Head of caudate nucleus (tissue), 42 donors: ENCODE measurements around the gene SCN9A.
"Not testable (repeated sequence)": the region's sequence is repeated elsewhere in the genome, so short reads cannot be mapped to it uniquely, and the experiment has no call there.

Experiments
- DNase-seq, 42 donors: peaks; one replicate each; pipeline versions ENCODE4 v3.0.0 to v3.0.0-alpha.2; 2020 to 2021; ENCODE audit warnings: mixed read lengths in 7 of 42
- intact Hi-C: fragments of 100-400 bp; cut with DNase I; formaldehyde crosslinking; loops from one replicate; pipeline ENCODE4 v1.15.0; 2022

Gene SCN9A

DNA sequence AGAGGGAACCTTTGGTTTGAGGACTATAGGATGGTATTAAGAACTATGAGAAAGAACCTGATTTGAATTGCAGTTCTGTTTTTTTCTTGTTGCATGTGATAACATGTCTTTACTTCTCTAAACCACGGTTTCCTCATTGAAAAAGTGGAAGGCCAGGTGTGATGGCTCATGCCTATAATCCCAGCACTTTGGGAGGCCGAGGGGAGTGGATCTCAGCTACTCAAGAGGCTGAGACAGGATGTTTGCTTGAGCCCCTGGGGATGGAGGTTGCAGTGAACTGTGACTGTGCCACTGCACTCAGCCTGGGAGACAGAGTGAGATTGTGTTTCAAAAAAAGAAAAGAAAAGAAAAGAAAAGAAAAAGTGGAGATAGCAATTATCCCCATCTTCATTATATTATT lies 32.3 kb downstream of the SCN9A start:
- intact Hi-C loops = no loop called here
- no peak for DNase-seq

DNA sequence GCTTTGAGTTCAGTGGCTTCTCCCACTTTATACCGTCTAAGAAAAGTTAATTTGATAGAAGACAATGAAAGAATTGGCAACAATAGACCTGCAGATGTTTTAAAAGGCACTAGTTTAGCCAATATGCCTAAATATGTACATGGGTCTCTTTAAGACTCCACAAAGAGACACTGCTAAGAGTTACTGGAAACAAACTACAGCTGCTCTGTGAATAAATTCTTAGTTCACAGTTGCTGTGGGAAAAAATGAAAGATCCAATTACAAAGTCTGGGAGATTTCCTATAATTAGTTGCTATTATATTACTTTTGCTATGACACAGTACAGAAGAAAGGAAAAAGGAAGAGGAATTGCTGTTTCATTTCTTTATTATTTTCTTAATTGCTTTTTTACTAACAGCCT lies 34.3 kb downstream of the SCN9A start:
- intact Hi-C loops = no loop called here

DNA sequence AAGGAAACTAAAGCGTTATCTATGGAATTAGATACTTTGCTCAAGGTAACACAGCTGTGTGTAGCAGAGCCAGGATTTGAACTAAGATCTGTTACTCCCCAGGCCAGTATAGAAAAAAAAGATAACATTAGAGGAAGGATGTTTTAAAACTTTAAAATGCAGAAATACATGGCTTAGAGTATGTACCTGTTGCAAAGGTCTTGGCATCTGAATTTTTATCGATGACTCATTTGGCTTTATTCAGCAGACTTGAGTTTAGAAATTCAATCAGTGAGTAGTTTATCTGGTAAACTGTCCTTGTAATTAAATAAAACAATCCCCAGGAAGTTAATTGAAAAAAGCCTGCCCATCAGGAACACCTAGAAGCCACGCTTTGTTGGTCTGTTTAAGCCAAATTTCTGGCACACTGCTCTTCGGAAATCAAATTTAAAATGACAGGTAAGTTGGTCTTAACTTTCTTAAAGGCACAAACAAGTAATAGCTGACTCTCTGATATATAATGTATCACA lies 36.9 kb downstream of the SCN9A start:
- intact Hi-C loops = no loop called here
- no peak for DNase-seq

More for the DNA sequence above, 34.3 kb downstream of the SCN9A start:
- no peak for DNase-seq

DNA sequence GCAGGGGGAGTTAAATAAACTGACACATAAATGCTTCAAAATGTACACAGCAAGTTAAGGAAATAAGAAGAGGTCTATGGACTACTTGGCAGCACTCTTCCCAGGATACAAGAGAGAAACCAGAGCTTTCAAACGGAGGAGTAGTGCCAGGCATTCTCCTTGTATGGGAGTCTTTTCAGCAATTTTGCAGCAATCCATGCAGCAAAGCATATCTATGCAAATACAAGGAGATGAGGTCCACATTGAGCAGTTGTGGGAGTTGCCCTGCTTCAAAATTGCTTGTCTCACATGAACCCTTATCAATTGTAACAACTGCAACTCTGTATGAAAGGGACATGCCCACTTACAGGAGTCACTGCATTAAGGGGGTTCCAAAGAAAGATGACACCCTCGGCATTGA lies 37.8 kb downstream of the SCN9A start:
- DNase-seq = no peak
- intact Hi-C loops = no loop called here

DNA sequence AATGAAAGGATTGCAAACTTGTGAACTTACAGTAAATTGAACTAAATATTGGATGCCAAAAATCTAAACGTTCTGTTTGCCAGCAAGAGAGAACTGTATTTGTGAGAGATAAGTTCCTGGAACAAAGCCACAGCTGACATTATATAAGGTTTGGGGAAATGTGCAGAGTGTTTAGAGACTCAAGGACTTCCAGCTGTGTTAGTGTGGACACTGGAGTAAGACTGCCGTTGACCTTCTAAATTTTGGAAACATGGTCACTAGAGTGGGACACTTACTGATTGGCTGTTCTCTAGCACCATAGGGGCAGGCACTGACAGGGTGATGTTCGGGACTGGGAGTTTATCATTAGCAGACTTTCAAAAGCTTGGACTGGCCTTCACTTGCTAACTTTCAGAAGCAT lies 40.5 kb downstream of the SCN9A start:
- intact Hi-C loops = no loop called here
- no peak for DNase-seq

DNA sequence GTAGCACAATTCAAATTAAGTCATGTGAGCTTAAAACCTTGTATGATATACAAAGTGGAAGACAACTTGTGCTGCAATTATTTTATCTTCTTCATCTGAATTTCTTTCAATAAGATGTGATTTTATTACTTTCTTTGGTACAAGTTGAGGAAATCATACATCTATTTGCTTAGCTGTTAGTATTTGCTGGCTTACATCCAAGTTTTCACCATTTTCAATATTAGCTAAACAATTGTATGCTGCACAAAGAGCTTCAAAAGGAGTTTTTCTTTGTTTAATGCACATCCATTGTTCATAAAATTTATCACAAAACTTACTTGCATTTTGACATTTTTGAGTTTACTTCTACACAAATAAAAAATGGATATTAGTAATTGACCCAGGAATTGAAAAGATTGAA lies 40.9 kb downstream of the SCN9A start:
- intact Hi-C loops = no loop called here
- DNase-seq = no peak

DNA sequence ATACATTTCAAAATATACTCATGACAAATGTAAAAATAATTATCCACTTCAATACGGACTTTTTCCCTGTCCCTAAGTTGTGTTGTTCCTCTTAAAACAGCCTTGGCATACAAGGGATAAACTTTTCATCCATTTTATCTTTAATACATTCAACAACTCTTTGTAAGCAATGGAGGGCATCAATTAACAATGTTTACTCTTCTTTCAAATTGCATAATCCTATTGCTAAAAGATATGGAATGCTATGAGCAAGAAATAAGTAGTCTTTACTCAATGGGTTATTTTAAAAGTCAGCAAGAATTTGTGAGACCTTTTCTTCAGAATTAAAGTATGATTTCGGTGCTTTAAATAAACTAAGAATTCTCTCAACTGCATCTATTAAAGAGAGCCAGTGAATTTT lies 41.9 kb downstream of the SCN9A start:
- intact Hi-C loops = no loop called here
- no peak for DNase-seq

DNA sequence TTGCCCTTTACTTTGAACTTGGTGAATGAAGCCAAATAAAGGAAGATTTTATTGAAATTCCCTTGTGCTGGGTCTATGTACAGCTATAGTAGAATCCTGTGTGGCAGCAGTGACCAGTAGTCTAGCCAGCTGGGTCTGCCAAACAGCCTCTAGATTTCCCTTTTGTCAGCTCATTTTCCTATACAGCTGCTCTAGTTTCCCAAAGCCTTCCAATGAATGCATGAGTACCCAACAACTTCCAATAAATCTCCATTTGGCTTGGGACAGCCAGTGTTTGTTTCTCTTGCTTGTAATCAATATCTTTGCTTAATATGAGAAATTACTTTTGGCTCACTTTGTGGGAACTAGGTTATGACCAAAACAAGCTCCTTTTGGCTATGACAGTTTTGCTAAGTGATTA lies 43.6 kb downstream of the SCN9A start:
- no peak for DNase-seq
- intact Hi-C loops = no loop called here

DNA sequence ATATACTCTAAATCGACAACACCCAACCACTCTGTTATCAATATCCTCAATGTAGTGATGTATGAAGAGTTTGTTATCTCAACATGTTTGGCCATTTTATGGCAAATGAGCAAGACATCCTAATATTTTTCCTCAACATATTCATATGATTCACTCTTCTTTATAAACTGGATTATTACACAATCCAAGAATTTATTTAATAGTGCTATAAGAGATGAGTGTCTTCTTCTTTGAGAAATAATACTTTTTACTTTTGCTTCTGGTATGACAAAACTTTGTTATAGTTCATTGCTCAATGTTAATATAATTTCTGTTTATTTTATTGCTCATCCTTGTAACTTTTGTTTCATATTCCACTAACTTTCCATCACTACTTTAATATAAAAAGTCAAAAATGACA lies 44.3 kb downstream of the SCN9A start:
- DNase-seq = no peak
- intact Hi-C loops = no loop called here

DNA sequence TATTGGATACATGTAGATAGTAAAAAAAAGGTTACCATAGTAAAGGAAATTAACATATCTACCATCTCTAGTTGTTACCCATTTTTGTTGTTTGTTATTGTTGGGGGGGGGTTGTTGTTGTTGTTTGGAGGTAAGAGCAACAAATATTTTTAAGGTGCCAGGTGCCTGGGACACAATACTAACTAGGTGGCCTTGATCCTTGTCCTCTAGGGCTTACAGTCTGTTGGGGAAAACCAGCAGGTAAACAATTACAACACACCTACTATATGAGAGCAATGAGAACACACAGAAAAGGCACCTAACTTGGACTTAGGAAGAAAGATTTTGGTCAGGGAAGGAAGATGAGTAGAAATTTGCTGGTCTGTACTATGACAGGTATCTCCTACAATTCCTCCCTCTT lies 46.3 kb downstream of the SCN9A start:
- no peak for DNase-seq
- intact Hi-C loops = no loop called here

DNA sequence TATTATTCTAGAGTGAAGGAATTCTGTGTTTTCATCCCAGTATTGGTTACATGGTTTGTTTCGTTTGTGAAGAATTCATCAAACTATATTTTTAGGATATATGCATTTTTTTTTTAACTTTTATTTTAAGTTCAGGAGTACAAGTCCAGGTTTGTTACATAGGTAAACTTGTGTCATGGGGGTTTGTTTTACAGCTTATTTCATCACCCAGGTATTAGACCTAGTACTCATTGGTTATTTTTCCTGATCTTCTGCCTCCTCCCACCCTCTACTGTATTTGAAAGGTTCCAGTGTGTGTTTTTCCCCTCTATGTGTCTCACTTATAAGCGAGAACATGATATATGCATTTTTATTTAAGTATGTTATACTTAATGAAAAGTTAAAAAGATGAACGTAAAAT lies 47.6 kb downstream of the SCN9A start:
- intact Hi-C loops = no loop called here
- DNase-seq = no peak

DNA sequence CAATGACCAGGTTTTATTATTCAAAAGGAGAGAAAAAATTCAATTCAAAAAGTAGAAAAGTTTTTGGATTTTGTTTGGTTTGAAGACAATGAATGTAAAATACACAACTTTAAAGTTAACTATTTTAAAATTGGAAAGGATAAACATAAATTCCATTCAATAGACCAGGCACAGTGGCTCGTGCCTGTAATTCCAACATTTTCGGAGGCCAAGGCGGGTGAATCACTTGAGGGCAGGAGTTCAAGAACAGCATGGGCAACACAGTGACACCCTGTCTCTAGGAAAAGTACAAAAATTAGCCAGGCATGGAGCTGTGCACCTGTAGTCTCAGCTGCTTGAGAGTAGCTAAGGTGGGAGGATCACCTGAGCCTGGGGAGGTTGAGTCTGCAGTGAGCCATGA lies 54.7 kb downstream of the SCN9A start:
- intact Hi-C loops = no loop called here
- DNase-seq = no peak

DNA sequence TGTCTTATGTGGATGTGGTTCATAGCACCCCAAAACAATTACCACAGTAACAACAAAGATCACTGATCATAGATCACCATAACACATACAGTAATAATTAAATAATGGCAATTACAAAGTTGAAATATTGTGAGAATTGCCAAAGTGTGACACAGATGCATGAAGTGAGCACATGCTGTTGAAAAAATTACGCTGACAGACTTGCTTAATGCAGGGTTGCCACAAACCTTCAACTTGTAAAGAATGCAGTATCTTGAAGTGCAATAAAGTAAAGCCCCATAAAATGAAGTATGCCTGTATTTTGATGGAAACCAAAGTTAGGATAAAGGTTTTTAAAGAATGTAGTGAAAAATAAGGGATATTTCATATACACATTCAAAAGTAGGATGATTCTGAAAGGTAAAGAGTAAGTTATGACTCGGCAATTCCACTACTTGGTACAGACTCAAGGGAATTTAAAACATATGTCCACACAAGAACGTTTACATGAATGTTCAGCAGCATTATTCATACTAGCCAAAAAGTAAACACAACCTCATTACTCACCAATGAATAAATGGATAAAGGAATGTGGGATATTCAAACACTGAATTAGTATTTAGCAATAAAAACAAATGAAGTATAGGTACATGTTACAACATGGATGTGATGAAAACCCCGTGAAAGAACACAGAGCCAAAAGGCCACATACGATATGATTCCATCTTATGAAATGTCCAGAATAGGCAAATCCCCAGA lies 61.6 kb downstream of the SCN9A start:
- intact Hi-C loops = no loop called here
- no peak for DNase-seq

DNA sequence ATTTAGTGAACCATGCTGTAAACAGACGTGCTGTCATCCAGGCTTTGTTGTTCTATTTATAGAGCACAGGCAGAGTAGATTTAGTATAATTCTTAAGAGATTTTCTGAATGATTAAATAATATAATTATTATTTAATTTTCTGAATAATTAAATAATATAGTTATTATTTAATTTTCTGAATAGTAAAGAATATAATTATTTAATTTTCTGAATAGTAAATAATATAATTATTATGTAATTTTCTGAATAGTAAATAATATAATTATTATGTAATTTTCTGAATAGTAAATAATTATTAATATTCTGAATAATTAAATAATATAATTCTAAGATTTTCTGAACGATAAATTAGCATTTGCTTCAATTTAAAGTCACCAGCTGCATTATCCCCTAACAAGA lies 62.9 kb downstream of the SCN9A start:
- DNase-seq, intact Hi-C loops: not testable (repeated sequence)

DNA sequence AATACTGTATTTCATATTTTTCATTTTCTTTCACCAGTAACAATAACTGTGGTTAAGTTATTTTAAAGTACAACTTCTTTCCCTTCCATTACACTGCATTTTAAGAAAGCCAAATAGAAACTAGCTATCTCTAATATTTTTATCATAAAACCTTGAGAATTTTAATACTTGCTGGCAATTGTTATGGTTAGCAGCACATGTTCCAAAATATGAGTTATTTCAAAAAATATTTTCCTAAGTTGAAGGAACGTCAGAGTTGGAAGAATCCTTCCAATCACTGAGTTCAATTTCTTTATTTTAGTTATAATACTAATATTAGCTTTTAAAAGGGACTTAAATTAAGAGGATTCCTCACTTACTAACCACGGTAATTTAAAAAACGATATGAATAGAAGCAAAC lies 68.4 kb downstream of the SCN9A start:
- DNase-seq = no peak
- intact Hi-C loops = no loop called here

DNA sequence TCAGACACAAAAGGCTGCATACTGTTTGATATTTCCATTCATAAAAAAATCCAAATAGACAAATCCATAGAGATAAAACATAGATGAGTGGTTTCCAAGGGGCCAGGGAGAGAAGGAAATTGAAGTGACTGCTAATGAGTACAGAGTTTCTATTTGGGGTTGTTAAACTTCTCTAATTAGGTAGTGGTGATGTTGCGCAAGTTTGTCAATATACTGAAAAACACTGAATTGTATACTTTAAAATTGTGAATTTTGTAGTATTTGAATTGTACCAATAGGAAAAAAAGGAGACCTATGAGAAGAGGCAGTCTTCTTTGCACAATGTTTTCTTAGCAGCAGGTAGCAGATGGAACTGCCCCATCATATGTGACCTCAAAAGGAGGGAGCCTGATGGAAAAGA lies 71.1 kb downstream of the SCN9A start:
- intact Hi-C loops = no loop called here

DNA sequence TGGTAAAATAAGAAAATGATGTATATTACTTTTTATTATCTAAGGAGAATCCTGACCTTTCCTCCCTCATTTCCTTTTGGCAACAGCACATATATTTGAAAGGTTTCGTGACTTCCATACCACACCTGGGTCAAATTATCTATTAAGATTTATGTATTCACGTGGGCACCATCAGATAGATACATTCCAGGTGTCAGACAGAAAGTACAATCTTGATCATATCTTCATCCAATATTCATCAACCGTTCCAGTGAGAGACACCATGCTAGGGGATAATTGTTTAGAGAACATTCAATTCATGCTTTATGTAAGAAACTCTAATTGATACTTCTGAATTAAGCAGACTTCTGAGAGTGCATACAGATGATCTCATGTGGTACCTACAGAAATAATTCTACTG lies 73.7 kb downstream of the SCN9A start:
- DNase-seq = no peak
- intact Hi-C loops = no loop called here

More for the DNA sequence above, 71.1 kb downstream of the SCN9A start:
- no peak for DNase-seq

DNA sequence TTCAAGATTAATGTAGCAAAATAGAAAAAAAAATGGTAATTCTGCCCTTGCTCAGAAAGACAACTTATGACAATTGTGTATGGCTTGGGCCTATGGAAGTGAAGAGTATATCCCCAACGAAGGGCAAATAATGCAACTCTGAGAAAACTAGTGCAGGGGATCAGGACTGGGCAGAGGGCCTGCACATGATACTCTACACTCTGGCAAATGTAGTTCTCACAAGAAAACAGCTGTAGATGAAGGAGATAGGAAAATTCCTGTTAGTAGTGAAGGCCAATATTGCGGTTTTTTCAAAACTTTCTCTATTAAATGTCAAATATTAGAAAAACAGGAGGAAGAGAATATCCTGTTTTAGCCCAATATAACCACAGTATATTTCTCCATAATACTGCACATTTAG lies 77.8 kb downstream of the SCN9A start:
- DNase-seq = no peak
- intact Hi-C loops = no loop called here

DNA sequence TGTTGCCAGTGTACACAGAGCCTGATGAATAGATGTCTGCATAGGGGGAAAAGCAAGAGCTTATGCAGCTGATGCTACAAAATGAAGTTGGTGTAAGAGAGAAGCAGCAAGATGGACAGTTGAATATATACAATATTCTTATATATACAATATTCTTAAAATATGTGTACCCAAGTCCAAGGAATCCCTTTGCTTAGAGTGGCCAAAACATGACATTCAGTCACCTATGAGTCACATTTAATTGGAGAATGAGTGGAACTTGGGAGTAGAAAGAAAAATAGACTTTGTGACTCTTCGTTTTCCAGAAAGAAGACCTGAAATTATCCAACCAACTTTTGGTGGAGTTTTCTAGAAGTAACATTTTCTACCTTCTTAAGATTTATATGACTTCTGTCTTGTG lies 81.8 kb downstream of the SCN9A start:
- DNase-seq = no peak
- intact Hi-C loops = no loop called here

DNA sequence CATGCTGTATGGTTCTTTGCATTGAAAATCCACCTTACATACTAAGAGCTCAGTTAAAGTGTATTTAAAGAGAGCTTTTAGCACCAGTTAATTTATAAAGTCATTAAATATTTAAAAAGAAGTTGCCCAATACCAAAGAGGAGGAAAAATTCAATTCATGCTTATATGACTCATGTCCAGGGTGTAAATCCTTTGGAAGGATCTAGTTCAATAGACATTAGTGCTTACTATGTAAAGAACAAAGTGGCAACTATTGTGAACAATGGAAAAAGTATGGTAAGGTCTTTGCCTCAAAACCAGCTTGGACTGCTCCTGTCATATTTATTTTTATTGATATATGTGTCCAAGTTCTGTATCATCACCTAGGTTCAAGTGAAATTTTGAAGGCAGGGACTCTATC lies 90.5 kb downstream of the SCN9A start:
- DNase-seq = no peak
- intact Hi-C loops = no loop called here

DNA sequence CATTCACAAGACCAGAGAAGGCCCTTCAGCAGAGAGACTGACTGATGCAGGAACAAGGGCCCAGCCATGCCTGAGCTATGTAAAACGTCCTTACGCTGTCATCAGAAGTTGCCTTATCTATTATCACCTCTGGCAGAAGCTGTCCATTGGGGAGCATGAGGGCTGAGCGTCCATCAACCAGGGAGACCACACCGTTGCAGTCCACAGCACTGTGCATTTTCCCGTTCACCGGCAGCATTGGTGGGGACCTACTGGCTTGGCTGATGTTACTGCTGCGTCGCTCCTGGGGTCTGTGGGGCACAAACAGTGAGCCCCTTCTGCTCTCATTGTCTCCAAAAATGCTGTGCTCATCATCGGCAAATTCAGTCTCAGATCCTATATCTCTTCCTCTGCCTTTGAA lies 91.4 kb downstream of the SCN9A start:
- no peak for DNase-seq
- intact Hi-C loops = no loop called here

DNA sequence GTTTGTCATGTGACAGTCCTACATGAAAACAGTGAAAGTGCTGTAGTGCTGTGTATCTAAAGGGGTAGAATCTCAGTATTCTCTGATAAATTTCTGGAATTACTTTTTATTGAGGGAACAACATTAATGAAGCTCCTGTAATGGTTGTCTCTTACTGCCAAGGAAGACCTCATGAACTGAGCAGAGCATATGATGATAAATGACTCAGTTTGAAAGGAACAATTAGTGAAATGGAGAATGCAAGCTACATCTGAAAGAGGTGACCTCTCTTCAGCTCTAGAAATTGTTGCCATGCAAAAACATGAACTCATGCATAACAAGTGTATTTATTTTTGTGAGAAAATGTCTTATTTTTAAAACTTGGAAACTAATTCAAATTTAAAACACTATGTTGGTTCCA lies 93.6 kb downstream of the SCN9A start:
- no peak for DNase-seq
- intact Hi-C loops = no loop called here
